Cardiac muscle cell (in vitro differentiated cells and primary cell): ENCODE measurements around the gene RAI1. TPM values are rescaled to one million over a fixed set of nuclear protein-coding genes. Genes with fewer than 3 reads are reported as not detected.

Experiments
- DNase-seq, 2 donors: peaks; one replicate each; pipeline versions ENCODE4 v3.0.0 to v3.0.0-alpha.2; 2010 to 2017; ENCODE audit warnings: low read depth in 1 of 2, low spot score in 1 of 2
- H3K27ac ChIP-seq: fragments of 200-600 bp; sonication (generic); 2 replicates; pipeline ENCODE4 v1.5.1; 2016
- H3K27me3 ChIP-seq: fragments of 200-600 bp; sonication (generic); 2 replicates; pipeline ENCODE4 v1.6.0; 2016; ENCODE audit warnings: control low read depth
- H3K36me3 ChIP-seq: fragments of 200-600 bp; sonication (generic); 2 replicates; pipeline ENCODE4 v1.5.1; 2016; ENCODE audit warnings: control low read depth
- H3K4me1 ChIP-seq: fragments of 200-600 bp; sonication (generic); 2 replicates; pipeline ENCODE4 v1.8.1; 2017; ENCODE audit warnings: low read depth, mild to moderate bottlenecking, mixed run types
- H3K4me3 ChIP-seq: fragments of 200-600 bp; sonication (generic); 2 replicates; pipeline ENCODE4 v1.5.1; 2016; ENCODE audit warnings: mild to moderate bottlenecking
- H3K9me3 ChIP-seq: fragments of 200-600 bp; sonication (generic); 2 replicates; pipeline ENCODE4 v1.5.1; 2017; ENCODE audit warnings: low read depth, mild to moderate bottlenecking, control low read depth
- CTCF ChIP-seq: IDR thresholded peaks from 2 replicates; pipeline ENCODE4 v1.5.1; 2012; ENCODE audit warnings: low read depth, mild to moderate bottlenecking, low read length
- polyA plus RNA-seq: library from polyadenylated mRNA; unstranded; fragments of >200 nt; fragmentation: Nextera tagmentation; extraction: Ambion mirVana; gene quantifications from 2 replicates; pipeline ENCODE4 v1.2.1, GENCODE V29; 2016
- total RNA-seq: library from RNA; depleted of rRNA; stranded (reverse); fragments of >200 nt; gene quantifications from 2 replicates; pipeline ENCODE4 v1.2.3, GENCODE V29; 2016

Gene RAI1
- total and polyA plus RNA-seq, 2 experiments from 2014 or later = 20.2 to 46.2 TPM

GRCh38 chr17:17834974-17835373 lies 153.7 kb downstream of the RAI1 start:
- no peaks in the 10 kb centered on the region for H3K9me3 ChIP-seq
- H3K4me1 ChIP-seq = peaks cover 50% of the 10 kb centered on the region
- no peak for DNase-seq
- no peak overlapping the region for H3K4me3 ChIP-seq
- H3K36me3 ChIP-seq = no peaks in the 10 kb centered on the region
- TF ChIP-seq CTCF = no peak
- no peaks in the 10 kb centered on the region for H3K27me3 ChIP-seq
- H3K27ac ChIP-seq = no peak overlapping the region

- Histone ChIP-seq H3K27me3 (no peaks in the 10 kb centered on the region), H3K27ac (peak overlapping the region; percentile 15), H3K4me1 (peaks cover 50% of the 10 kb centered on the region), H3K36me3 (no peaks in the 10 kb centered on the region), H3K9me3 (no peaks in the 10 kb centered on the region), H3K4me3 (no peak overlapping the region)
- peak in 1 of 2 donors; percentile 28 for DNase-seq
- TF ChIP-seq CTCF = no peak
These were observed 154.4 kb downstream of the RAI1 start for GRCh38 chr17:17835415-17836249.

- Histone ChIP-seq H3K27me3 (no peaks in the 10 kb centered on the region), H3K9me3 (no peaks in the 10 kb centered on the region), H3K27ac (peak overlapping the region; percentile 85), H3K4me3 (peak overlapping the region; percentile 41), H3K36me3 (no peaks in the 10 kb centered on the region), H3K4me1 (peaks cover 52% of the 10 kb centered on the region)
- peak; percentile 94 to 98 for DNase-seq
- TF ChIP-seq CTCF = no peak
These were observed 155.1 kb downstream of the RAI1 start for GRCh38 chr17:17836250-17836817.

GRCh38 chr17:17836818-17837379 lies 155.6 kb downstream of the RAI1 start, which contains the start of gene SREBF1:
SREBF1 (minus strand) TSS chr17:17836986; CDS start chr17:17836817, 169 bp downstream.
- DNase-seq = peak in 1 of 2 donors; percentile 58
- H3K27ac ChIP-seq = peak within 1 kb of the TSS; percentile 85
- H3K4me1 ChIP-seq = peaks cover 52% of the 10 kb centered on the region
- no peak for TF ChIP-seq CTCF
- H3K4me3 ChIP-seq = peak within 1 kb of the TSS; percentile 41
- no peaks in the 10 kb centered on the region for H3K36me3 ChIP-seq
- no peaks in the 10 kb centered on the region for H3K27me3 ChIP-seq
- H3K9me3 ChIP-seq = no peaks in the 10 kb centered on the region

- TF ChIP-seq CTCF = no peak
- H3K27me3 ChIP-seq = no peaks in the 10 kb centered on the region
- peaks cover 56% of the 10 kb centered on the region for H3K4me1 ChIP-seq
- peak overlapping the region; percentile 85 for H3K27ac ChIP-seq
- peak in 1 of 2 donors; percentile 90 for DNase-seq
- H3K9me3 ChIP-seq = no peaks in the 10 kb centered on the region
- H3K36me3 ChIP-seq = no peaks in the 10 kb centered on the region
- peak overlapping the region; percentile 41 for H3K4me3 ChIP-seq
These were observed 156.1 kb downstream of the RAI1 start for GRCh38 chr17:17837380-17837821.
